H1 (cell line): ENCODE results near the gene IL1RAPL1. TPM values are rescaled to one million over a fixed set of nuclear protein-coding genes. Genes with fewer than 3 reads are reported as not detected.

Experiments used
- CTCF ChIA-PET: fragments of 300-600 bp; sonication (Branson Sonifier 250); formaldehyde crosslinking; loops from one replicate; lab custom pipeline; 2021; ENCODE audit not compliant: partially characterized antibody; lab: Charles Lee
- POLR2A ChIA-PET: fragments of 300-600 bp; sonication (Branson Sonifier 250); formaldehyde crosslinking; loops from one replicate; lab custom pipeline; 2021; ENCODE audit warnings: inconsistent platforms; ENCODE audit not compliant: partially characterized antibody; lab: Charles Lee
- DNase-seq, 2 experiments: peaks; one replicate each; pipeline versions ENCODE4 v3.0.0 to v3.0.0-alpha.2; 2010 to 2022; ENCODE audit warnings: low spot score in 2 of 2, low read depth in 1 of 2, mixed read lengths in 1 of 2
- FAIRE-seq: peaks from 2 replicates; lab custom pipeline; 2011; peaks lifted over from hg19 to GRCh38; lab: Jason Lieb, UNC
- H2AFZ ChIP-seq: 2 replicates; pipeline ENCODE4 v1.8.1; 2012; ENCODE audit warnings: low read length, inconsistent platforms
- H2AK5ac ChIP-seq: 2 replicates; pipeline ENCODE4 v1.6.1; 2013; ENCODE audit warnings: low read depth, low read length
- H2BK120ac ChIP-seq: replicated peaks from 2 replicates; pipeline ENCODE3; 2013; ENCODE audit warnings: low read depth, low read length, inconsistent platforms
- H2BK12ac ChIP-seq: 2 replicates; pipeline ENCODE4 v1.6.1; 2013; ENCODE audit warnings: low read depth, low read length
- H2BK15ac ChIP-seq: 2 replicates; pipeline ENCODE4 v1.6.1; 2013; ENCODE audit warnings: low read length
- H2BK20ac ChIP-seq: 2 replicates; pipeline ENCODE4 v1.6.1; 2013; ENCODE audit warnings: low read length
- H2BK5ac ChIP-seq: 2 replicates; pipeline ENCODE4 v1.6.1; 2013; ENCODE audit warnings: low read depth, low read length
- H3K14ac ChIP-seq: 2 replicates; pipeline ENCODE4 v1.6.1; 2013; ENCODE audit warnings: inconsistent platforms; ENCODE audit not compliant: insufficient read length
- H3K18ac ChIP-seq: 2 replicates; pipeline ENCODE4 v1.6.1; 2013; ENCODE audit warnings: low read length; ENCODE audit errors: extremely low read depth
- H3K23ac ChIP-seq: 2 replicates; pipeline ENCODE4 v1.6.1; 2013; ENCODE audit warnings: inconsistent platforms; ENCODE audit not compliant: insufficient read length
- H3K23me2 ChIP-seq: 2 replicates; pipeline ENCODE4 v1.6.1; 2013; ENCODE audit warnings: low read depth, low read length
- H3K27ac ChIP-seq: 2 replicates; pipeline ENCODE4 v1.6.1; 2011; ENCODE audit warnings: low read depth, low read length, inconsistent platforms
- H3K27me3 ChIP-seq, 4 experiments: replicated peaks in 1 of 4; 1 replicate in 1 of 4; 2 replicates in 3 of 4; pipeline versions ENCODE4 v1.6.1 to v1.8.1; 2011 to 2013; ENCODE audit warnings: low read length in 3 of 4, mild to moderate bottlenecking in 3 of 4, inconsistent platforms in 2 of 4, mixed read lengths in 2 of 4, moderate library complexity in 1 of 4; ENCODE audit not compliant: control insufficient read depth in 3 of 4, insufficient read depth in 3 of 4; ENCODE audit errors: extremely low read depth in 1 of 4
- H3K36me3 ChIP-seq, 4 experiments: 2 replicates each; pipeline versions ENCODE4 v1.6.1 to v1.8.1; 2011 to 2013; ENCODE audit warnings: mild to moderate bottlenecking in 4 of 4, low read length in 3 of 4, moderate library complexity in 2 of 4, control low read depth in 1 of 4, inconsistent platforms in 1 of 4; ENCODE audit not compliant: insufficient read depth in 4 of 4, control insufficient read depth in 2 of 4
- H3K4ac ChIP-seq: replicated peaks from 2 replicates; pipeline ENCODE3; 2013; ENCODE audit warnings: low read length, low read depth, mixed read lengths, inconsistent platforms; ENCODE audit not compliant: insufficient read length
- H3K4me1 ChIP-seq, 4 experiments: replicated peaks in 1 of 4; 1 replicate in 1 of 4; 2 replicates in 3 of 4; pipeline versions ENCODE4 v1.6.1 to v1.8.1; 2011 to 2013; ENCODE audit warnings: low read length in 3 of 4, inconsistent platforms in 2 of 4, mixed read lengths in 1 of 4; ENCODE audit not compliant: insufficient read depth in 4 of 4, control insufficient read depth in 3 of 4
- H3K4me2 ChIP-seq, 2 experiments: 2 replicates each; pipeline versions ENCODE4 v1.6.1 to v1.8.1; 2011 to 2013; ENCODE audit warnings: low read depth in 2 of 2, low read length in 2 of 2, control low read depth in 1 of 2, inconsistent platforms in 1 of 2, mild to moderate bottlenecking in 1 of 2; ENCODE audit not compliant: insufficient read depth in 1 of 2
- H3K4me3 ChIP-seq, 4 experiments: fragments of 200-600, 300-600 bp in 1 of 4; sonication (generic), shearing (Covaris generic), sonication (Bioruptor Twin) in 1 of 4; 2 replicates each; pipeline versions ENCODE4 v1.5.1 to v1.8.1; 2011 to 2016; ENCODE audit warnings: low read length in 4 of 4, low read depth in 3 of 4, control low read depth in 2 of 4, inconsistent platforms in 2 of 4, mild to moderate bottlenecking in 2 of 4, mixed read lengths in 1 of 4, moderate library complexity in 1 of 4; ENCODE audit not compliant: insufficient read depth in 2 of 4; ENCODE audit errors: extremely low read depth in 1 of 4
- H3K56ac ChIP-seq: replicated peaks from 2 replicates; pipeline ENCODE3; 2013; ENCODE audit warnings: low read depth, mild to moderate bottlenecking, mixed read lengths, low read length, inconsistent platforms; ENCODE audit not compliant: insufficient read length
- H3K79me1 ChIP-seq: 2 replicates; pipeline ENCODE4 v1.6.1; 2013; ENCODE audit warnings: low read depth, low read length, control low read depth
- H3K79me2 ChIP-seq, 2 experiments: 2 replicates each; pipeline versions ENCODE4 v1.6.1 to v1.8.1; 2012 to 2013; ENCODE audit warnings: low read length in 2 of 2, mild to moderate bottlenecking in 2 of 2, inconsistent platforms in 1 of 2; ENCODE audit not compliant: insufficient read depth in 2 of 2, control insufficient read depth in 1 of 2
- H3K9ac ChIP-seq, 4 experiments: replicated peaks in 1 of 4; 1 replicate in 1 of 4; 2 replicates in 3 of 4; pipeline versions ENCODE4 v1.6.1 to v1.8.1; 2011 to 2013; ENCODE audit warnings: low read depth in 3 of 4, low read length in 3 of 4, control low read depth in 2 of 4, mild to moderate bottlenecking in 2 of 4, moderate library complexity in 2 of 4, inconsistent platforms in 1 of 4; ENCODE audit errors: extremely low read depth in 1 of 4
- H3K9me3 ChIP-seq, 2 experiments: 2 replicates each; pipeline versions ENCODE4 v1.6.1 to v1.8.1; 2012 to 2013; ENCODE audit warnings: mild to moderate bottlenecking in 2 of 2, moderate library complexity in 2 of 2, control low read depth in 1 of 2, inconsistent platforms in 1 of 2, low read depth in 1 of 2, low read length in 1 of 2, mixed read lengths in 1 of 2; ENCODE audit not compliant: insufficient read depth in 2 of 2
- H4K20me1 ChIP-seq, 2 experiments: replicated peaks in 1 of 2; 2 replicates each; pipeline versions ENCODE3 to v1.8.1; 2011 to 2013; ENCODE audit warnings: inconsistent platforms in 2 of 2, low read length in 2 of 2, mild to moderate bottlenecking in 1 of 2; ENCODE audit not compliant: insufficient read depth in 2 of 2, control insufficient read depth in 1 of 2
- H4K5ac ChIP-seq: 2 replicates; pipeline ENCODE4 v1.6.1; 2013; ENCODE audit warnings: low read length, low read depth, mixed read lengths, inconsistent platforms; ENCODE audit not compliant: insufficient read length
- H4K8ac ChIP-seq: 2 replicates; pipeline ENCODE4 v1.8.0; 2013; ENCODE audit warnings: mild to moderate bottlenecking, moderate library complexity, low read length, inconsistent platforms; ENCODE audit not compliant: insufficient read depth; ENCODE audit errors: extremely low read depth
- H4K91ac ChIP-seq: replicated peaks from 2 replicates; pipeline ENCODE3; 2013; ENCODE audit warnings: low read length, mixed read lengths, inconsistent platforms; ENCODE audit not compliant: insufficient read length
- EGR1 ChIP-seq: IDR thresholded peaks from 2 replicates; pipeline ENCODE4 v1.6.1; 2011; ENCODE audit warnings: low read depth, low read length, borderline replicate concordance
- RBBP5 ChIP-seq: IDR thresholded peaks from 2 replicates; pipeline ENCODE4 v1.7.1; 2012; ENCODE audit warnings: low read depth, mild to moderate bottlenecking, inconsistent platforms, low read length, moderate library complexity, borderline replicate concordance
- RXRA ChIP-seq: IDR thresholded peaks from 2 replicates; pipeline ENCODE4 v1.6.1; 2011; ENCODE audit warnings: low read depth, mild to moderate bottlenecking, low read length, moderate library complexity; ENCODE audit not compliant: insufficient read depth
- TAF7 ChIP-seq: optimal IDR thresholded peaks from 2 replicates; pipeline ENCODE3; 2011; ENCODE audit warnings: low read depth, mild to moderate bottlenecking, inconsistent platforms, low read length, moderate library complexity, borderline replicate concordance
- ZNF274 ChIP-seq: IDR thresholded peaks from 2 replicates; pipeline ENCODE4 v1.7.0; 2012; ENCODE audit warnings: low read length, borderline replicate concordance; ENCODE audit errors: extremely low read depth
- WGBS, 2 experiments: shearing (Covaris generic) in 1 of 2; methylation state at CpG; one replicate each; pipeline versions ENCODE4 v1.1.6 to v1.1.7; 2013 to 2015; ENCODE audit warnings: low lambda C conversion rate in 2 of 2, mixed read lengths in 2 of 2, inconsistent platforms in 1 of 2, low coverage in 1 of 2, missing lambda C conversion rate in 1 of 2; ENCODE audit not compliant: insufficient replicate concordance in 2 of 2, insufficient coverage in 1 of 2, insufficient read length in 1 of 2; ENCODE audit errors: extremely low coverage in 1 of 2, missing lambda C conversion rate in 1 of 2; 5-methylcytosine and 5-hydroxymethylcytosine counted together
- polyA plus RNA-seq, 7 experiments: library from polyadenylated mRNA; depleted of rRNA in 3 of 7; stranded (reverse) in 5 of 7; unstranded in 2 of 7; fragments of >200 nt in 5 of 7; fragments of 200-250 nt in 2 of 7; gene quantifications; 1 replicate in 5 of 7; 2 replicates in 1 of 7; 4 replicates in 1 of 7; pipeline versions ENCODE4 v1.2.1 to v1.2.3, GENCODE V29; 2011 to 2013; ENCODE audit warnings: missing spikeins in 2 of 7, mixed read lengths in 2 of 7
- total RNA-seq: library from RNA; stranded (reverse); fragmentation: NEBNext Ultra II Directional; extraction: Animal tissue kit (Norgen Biotek cat#: 25700); gene quantifications from 2 replicates; pipeline ENCODE4 v1.2.1, GENCODE V29; 2021

IL1RAPL1 gene
- total and polyA plus RNA-seq, 2 of the 8 experiments (the other 6 are each of a cell fraction or from before 2014, with no cell fraction given), result 0.11 to 0.35 TPM

GRCh38 chrX:29107231-29107630 is 520.0 kb downstream of the IL1RAPL1 start:
- no peaks in the 10 kb centered on the region for H3K9me3 ChIP-seq
- no peak for FAIRE-seq
- 32% methylated on average over 1 of the region's 1 CpG; no CpG with 5 or more reads in 1 of the 2 experiments for WGBS, 2 experiments
- no peak overlapping the region for H3K18ac ChIP-seq
- no peak overlapping the region for H2BK12ac ChIP-seq
- no peaks in the 10 kb centered on the region for H4K20me1 ChIP-seq
- H3K4me3 ChIP-seq, result no peak overlapping the region
- H2AK5ac ChIP-seq, result no peak overlapping the region
- ChIA-PET POLR2A (no interaction called here), CTCF (no interaction called here)
- H3K56ac ChIP-seq, result no peak overlapping the region
- no peaks in the 10 kb centered on the region; a peak in 1 of 7 replicates for H3K4me1 ChIP-seq
- no peak overlapping the region for H3K23ac ChIP-seq
- H4K91ac ChIP-seq, result no peak overlapping the region
- no peak overlapping the region for H2BK5ac ChIP-seq
- no peak for TF ChIP-seq RXRA
- no peak for TF ChIP-seq RBBP5
- no peak for TF ChIP-seq EGR1
- TF ChIP-seq TAF7, result no peak
- no peak for TF ChIP-seq ZNF274
- no peak overlapping the region for H2BK120ac ChIP-seq
- no peak for DNase-seq
- H2AFZ ChIP-seq, result no peak overlapping the region
- H3K79me2 ChIP-seq, result no peaks in the 10 kb centered on the region
- H4K5ac ChIP-seq, result no peak overlapping the region
- no peak overlapping the region for H3K4me2 ChIP-seq
- no peak overlapping the region for H2BK15ac ChIP-seq
- no peaks in the 10 kb centered on the region for H3K79me1 ChIP-seq
- H4K8ac ChIP-seq, result no peak overlapping the region
- no peak overlapping the region for H3K14ac ChIP-seq
- no peak overlapping the region for H2BK20ac ChIP-seq
- H3K4ac ChIP-seq, result no peak overlapping the region
- no peaks in the 10 kb centered on the region for H3K27me3 ChIP-seq
- H3K23me2 ChIP-seq, result no peaks in the 10 kb centered on the region
- no peak overlapping the region for H3K27ac ChIP-seq
- H3K36me3 ChIP-seq, result no peaks in the 10 kb centered on the region
- no peak overlapping the region for H3K9ac ChIP-seq
